Measurements from ENCODE around the gene BCAT1.
"Not testable (repeated sequence)": the region's sequence is repeated elsewhere in the genome, so short reads cannot be mapped to it uniquely, and the experiment has no call there.

BCAT1 gene

DNA sequence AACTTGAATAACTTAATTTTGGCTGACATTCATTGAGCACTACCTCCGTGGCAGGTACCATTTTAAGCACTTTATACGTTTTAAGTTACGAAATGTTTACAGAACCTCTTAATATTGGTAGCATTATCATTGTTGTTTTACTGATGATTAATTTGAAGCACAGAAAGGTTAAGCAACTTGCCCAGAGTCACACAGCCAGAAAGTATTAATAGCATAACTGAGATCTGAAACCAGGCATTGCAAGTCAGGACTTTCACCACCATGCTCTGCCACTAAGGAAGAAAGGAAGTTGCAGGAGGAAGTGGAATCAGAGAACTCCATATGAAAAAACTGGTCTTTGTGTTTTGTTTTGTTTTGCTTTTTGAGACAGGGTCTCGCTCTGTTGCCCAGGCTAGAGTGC, 28.2 kb upstream of the BCAT1 start:
- Histone ChIP-seq H2AFZ (ENCODE audit: low read depth, low read length) (no peak overlapping the region), H3K9me3 (ENCODE audit: low read length) (no peaks in the 10 kb centered on the region), H3K4me1 (ENCODE audit: insufficient read depth, low read length) (peaks cover 5% of the 10 kb centered on the region), H3K36me3 (ENCODE audit: insufficient read depth, low read length) (no peaks in the 10 kb centered on the region), H3K4me3 (ENCODE audit: low read length) (no peak overlapping the region), H3K27me3 (ENCODE audit: insufficient read depth, low read length) (no peaks in the 10 kb centered on the region)

DNA sequence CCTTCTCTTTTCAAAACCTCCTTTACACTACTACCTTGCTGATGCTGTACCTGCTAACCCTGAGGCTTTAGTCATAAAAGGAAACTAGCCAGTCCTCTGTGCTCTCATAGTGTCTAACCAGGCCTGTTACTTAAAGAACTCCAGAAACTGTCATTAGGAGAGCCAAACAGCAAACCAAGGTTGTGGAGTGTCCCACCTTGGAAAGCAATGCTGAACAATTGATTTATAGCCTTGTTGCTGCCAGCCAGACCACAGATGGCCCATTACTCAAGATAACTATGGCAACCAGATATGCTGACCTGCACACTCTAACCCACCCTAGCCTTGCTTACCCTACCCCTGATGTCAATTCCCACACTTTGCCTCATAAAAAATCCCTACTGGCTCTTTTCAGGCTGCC, 26.5 kb upstream of the BCAT1 start:
- no peaks in the 10 kb centered on the region for H3K27me3 ChIP-seq (ENCODE audit: insufficient read depth, low read length)

GRCh38 chr12:24974216-24974615, 25.3 kb upstream of the BCAT1 start:
- Histone ChIP-seq H3K36me3 (ENCODE audit: insufficient read depth, low read length) (no peaks in the 10 kb centered on the region), H3K4me1 (ENCODE audit: insufficient read depth, low read length) (peaks cover 5% of the 10 kb centered on the region), H3K9me3 (ENCODE audit: low read length) (no peaks in the 10 kb centered on the region), H3K4me3 (ENCODE audit: low read length) (no peak overlapping the region), H2AFZ (ENCODE audit: low read depth, low read length) (no peak overlapping the region), H3K27me3 (ENCODE audit: insufficient read depth, low read length) (no peaks in the 10 kb centered on the region)

More for the DNA sequence above, 26.5 kb upstream of the BCAT1 start:
- no peak overlapping the region for H2AFZ ChIP-seq (ENCODE audit: low read depth, low read length)
- H3K4me3 ChIP-seq (ENCODE audit: low read length) = no peak overlapping the region
- H3K4me1 ChIP-seq (ENCODE audit: insufficient read depth, low read length) = peaks cover 5% of the 10 kb centered on the region
- no peaks in the 10 kb centered on the region for H3K9me3 ChIP-seq (ENCODE audit: low read length)
- no peaks in the 10 kb centered on the region for H3K36me3 ChIP-seq (ENCODE audit: insufficient read depth, low read length)

GRCh38 chr12:24972078-24972477, 23.2 kb upstream of the BCAT1 start:
- Histone ChIP-seq H3K4me3 (ENCODE audit: low read length) (no peak overlapping the region), H3K36me3 (ENCODE audit: insufficient read depth, low read length) (no peaks in the 10 kb centered on the region), H3K4me1 (ENCODE audit: insufficient read depth, low read length) (peaks cover 5% of the 10 kb centered on the region), H2AFZ (ENCODE audit: low read depth, low read length) (no peak overlapping the region), H3K9me3 (ENCODE audit: low read length) (no peaks in the 10 kb centered on the region), H3K27me3 (ENCODE audit: insufficient read depth, low read length) (no peaks in the 10 kb centered on the region)

- H3K4me3 ChIP-seq (ENCODE audit: low read length) = no peak overlapping the region
- no peaks in the 10 kb centered on the region for H3K36me3 ChIP-seq (ENCODE audit: insufficient read depth, low read length)
- H3K27me3 ChIP-seq (ENCODE audit: insufficient read depth, low read length) = no peaks in the 10 kb centered on the region
- peaks cover under 1% of the 10 kb centered on the region for H3K4me1 ChIP-seq (ENCODE audit: insufficient read depth, low read length)
- H3K9me3 ChIP-seq (ENCODE audit: low read length) = no peaks in the 10 kb centered on the region
- H2AFZ ChIP-seq (ENCODE audit: low read depth, low read length) = no peak overlapping the region
These were observed 21.3 kb upstream of the BCAT1 start for GRCh38 chr12:24970177-24970576.

- no peaks in the 10 kb centered on the region for H3K9me3 ChIP-seq (ENCODE audit: low read length)
- peaks cover 2% of the 10 kb centered on the region for H3K4me1 ChIP-seq (ENCODE audit: insufficient read depth, low read length)
- no peaks in the 10 kb centered on the region for H3K36me3 ChIP-seq (ENCODE audit: insufficient read depth, low read length)
- H3K4me3 ChIP-seq (ENCODE audit: low read length) = no peak overlapping the region
- H2AFZ ChIP-seq (ENCODE audit: low read depth, low read length) = no peak overlapping the region
- no peaks in the 10 kb centered on the region for H3K27me3 ChIP-seq (ENCODE audit: insufficient read depth, low read length)
These were observed 18.2 kb upstream of the BCAT1 start for GRCh38 chr12:24966951-24967564.

DNA sequence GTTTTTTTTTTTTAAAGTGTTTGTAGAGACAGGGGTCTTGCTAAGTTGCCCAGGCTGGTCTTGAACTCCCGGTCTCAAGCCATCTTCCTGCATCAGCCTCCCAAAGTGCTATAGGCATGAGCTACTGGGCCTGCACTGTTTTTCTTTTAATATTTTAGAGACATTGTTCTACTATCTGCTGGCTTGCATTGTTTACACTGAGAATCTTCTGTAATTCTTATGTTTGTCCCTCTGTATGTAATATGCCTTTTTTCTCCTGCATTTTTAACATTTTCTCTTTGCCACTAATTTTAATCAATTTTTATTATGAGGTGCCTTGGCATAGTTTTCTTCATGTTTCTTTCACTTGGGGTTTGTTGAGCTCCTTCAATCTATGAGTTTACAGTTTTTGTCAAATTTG, 15.4 kb upstream of the BCAT1 start:
- no peak overlapping the region for H3K4me3 ChIP-seq (ENCODE audit: low read length)
- no peaks in the 10 kb centered on the region for H3K9me3 ChIP-seq (ENCODE audit: low read length)
- H3K27me3 ChIP-seq (ENCODE audit: insufficient read depth, low read length) = no peaks in the 10 kb centered on the region
- H3K4me1 ChIP-seq (ENCODE audit: insufficient read depth, low read length) = peaks cover 2% of the 10 kb centered on the region
- no peaks in the 10 kb centered on the region for H3K36me3 ChIP-seq (ENCODE audit: insufficient read depth, low read length)
- H2AFZ ChIP-seq (ENCODE audit: low read depth, low read length) = no peak overlapping the region

DNA sequence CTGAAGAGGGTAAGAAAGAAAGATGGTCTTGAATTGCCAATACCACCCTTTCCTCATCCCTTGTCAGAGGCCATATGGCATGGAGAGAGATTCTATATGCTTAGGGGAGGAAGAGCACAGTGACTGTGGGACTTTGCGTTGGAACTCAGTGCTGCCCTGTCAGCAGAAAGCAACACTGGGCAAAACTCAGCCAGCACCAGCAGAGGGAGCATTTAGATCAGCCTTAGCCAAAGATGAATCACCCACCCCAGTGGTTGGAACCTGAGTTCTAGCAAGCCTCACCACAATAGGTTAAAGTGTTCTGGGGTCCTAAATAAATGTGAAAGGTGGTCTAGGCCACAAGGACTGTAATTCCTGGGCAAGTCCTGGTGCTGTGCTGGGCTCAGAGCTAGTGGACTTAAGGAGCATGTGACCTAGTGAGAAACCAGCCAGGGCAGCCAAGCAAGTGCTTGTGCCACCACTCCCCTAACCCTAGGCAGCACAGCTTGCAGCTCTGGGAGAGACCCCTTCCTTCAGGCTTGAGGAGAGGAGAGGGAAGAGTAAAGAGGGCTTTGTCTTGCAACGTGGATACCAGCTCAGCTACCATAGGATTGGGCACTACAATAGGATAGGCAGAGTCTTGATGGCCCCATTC, 11.4 kb upstream of the BCAT1 start:
- no peaks in the 10 kb centered on the region for H3K27me3 ChIP-seq (ENCODE audit: insufficient read depth, low read length)
- peaks cover 2% of the 10 kb centered on the region for H3K4me1 ChIP-seq (ENCODE audit: insufficient read depth, low read length)
- no peaks in the 10 kb centered on the region for H3K9me3 ChIP-seq (ENCODE audit: low read length)
- no peak overlapping the region for H3K4me3 ChIP-seq (ENCODE audit: low read length)
- H3K36me3 ChIP-seq (ENCODE audit: insufficient read depth, low read length) = no peaks in the 10 kb centered on the region
- no peak overlapping the region for H2AFZ ChIP-seq (ENCODE audit: low read depth, low read length)

GRCh38 chr12:24956351-24956750, 7.5 kb upstream of the BCAT1 start:
- H2AFZ ChIP-seq (ENCODE audit: low read depth, low read length); H3K4me3 ChIP-seq (ENCODE audit: low read length); H3K9me3 ChIP-seq (ENCODE audit: low read length); H3K36me3 ChIP-seq (ENCODE audit: insufficient read depth, low read length); H3K4me1 ChIP-seq (ENCODE audit: insufficient read depth, low read length); H3K27me3 ChIP-seq (ENCODE audit: insufficient read depth, low read length): not testable (repeated sequence)

- no peak overlapping the region for H3K4me3 ChIP-seq (ENCODE audit: low read length)
- H3K9me3 ChIP-seq (ENCODE audit: low read length) = peaks cover 2% of the 10 kb centered on the region
- no peaks in the 10 kb centered on the region for H3K27me3 ChIP-seq (ENCODE audit: insufficient read depth, low read length)
- no peak overlapping the region for H2AFZ ChIP-seq (ENCODE audit: low read depth, low read length)
- H3K36me3 ChIP-seq (ENCODE audit: insufficient read depth, low read length) = no peaks in the 10 kb centered on the region
- H3K4me1 ChIP-seq (ENCODE audit: insufficient read depth, low read length) = no peaks in the 10 kb centered on the region
These were observed 7.0 kb upstream of the BCAT1 start for GRCh38 chr12:24955853-24956252.

DNA sequence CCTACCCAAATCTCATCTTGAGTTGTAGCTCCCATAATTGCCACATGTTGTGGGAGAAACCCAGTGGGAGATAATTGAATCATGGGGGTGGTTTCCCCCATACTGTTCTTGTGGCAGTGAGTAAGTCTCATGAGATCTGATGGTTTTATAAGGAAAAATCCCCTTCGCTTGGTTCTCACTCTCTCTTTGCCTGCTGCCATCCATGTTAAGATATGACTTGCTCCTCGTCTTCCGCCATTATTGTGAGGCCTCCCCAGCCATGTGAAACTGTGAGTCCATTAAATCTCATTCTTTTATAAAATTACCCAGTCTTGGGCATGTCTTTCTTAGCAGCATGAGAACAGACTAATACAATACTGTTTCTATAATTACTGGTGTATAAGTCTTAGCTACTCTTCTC, 6.5 kb upstream of the BCAT1 start:
- Histone ChIP-seq H2AFZ (ENCODE audit: low read depth, low read length) (no peak overlapping the region), H3K27me3 (ENCODE audit: insufficient read depth, low read length) (no peaks in the 10 kb centered on the region), H3K4me1 (ENCODE audit: insufficient read depth, low read length) (no peaks in the 10 kb centered on the region), H3K9me3 (ENCODE audit: low read length) (peaks cover 2% of the 10 kb centered on the region), H3K36me3 (ENCODE audit: insufficient read depth, low read length) (no peaks in the 10 kb centered on the region), H3K4me3 (ENCODE audit: low read length) (no peak overlapping the region)

- Histone ChIP-seq H3K27me3 (ENCODE audit: insufficient read depth, low read length) (no peaks in the 10 kb centered on the region), H2AFZ (ENCODE audit: low read depth, low read length) (no peak overlapping the region), H3K36me3 (ENCODE audit: insufficient read depth, low read length) (no peaks in the 10 kb centered on the region), H3K9me3 (ENCODE audit: low read length) (peaks cover 2% of the 10 kb centered on the region), H3K4me3 (ENCODE audit: low read length) (no peak overlapping the region), H3K4me1 (ENCODE audit: insufficient read depth, low read length) (peaks cover 5% of the 10 kb centered on the region)
These were observed 5.4 kb upstream of the BCAT1 start for GRCh38 chr12:24954261-24954660.

DNA sequence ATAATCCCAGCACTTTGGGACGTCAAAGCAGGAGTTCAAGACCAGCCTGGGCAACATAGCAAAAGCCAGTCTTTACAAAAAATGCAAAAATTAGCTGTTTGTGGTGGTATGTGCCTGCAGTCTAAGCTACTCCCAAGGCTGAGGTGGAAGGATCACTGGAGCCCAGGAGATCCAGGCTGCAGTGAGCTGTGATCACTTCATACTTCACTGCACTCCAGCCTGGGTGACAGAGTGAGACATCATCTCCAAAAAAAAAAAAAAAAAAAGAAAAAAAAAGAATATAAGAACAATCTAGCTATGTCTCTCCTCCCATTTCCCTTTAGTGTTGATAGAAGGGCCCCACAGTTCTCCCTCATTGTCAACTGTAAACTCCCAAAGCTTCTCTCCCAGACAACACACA, 3.5 kb upstream of the BCAT1 start:
- H2AFZ ChIP-seq (ENCODE audit: low read depth, low read length) = no peak overlapping the region
- H3K4me3 ChIP-seq (ENCODE audit: low read length) = no peak overlapping the region
- peaks cover 2% of the 10 kb centered on the region for H3K9me3 ChIP-seq (ENCODE audit: low read length)
- peaks cover 10% of the 10 kb centered on the region for H3K4me1 ChIP-seq (ENCODE audit: insufficient read depth, low read length)
- H3K36me3 ChIP-seq (ENCODE audit: insufficient read depth, low read length) = no peaks in the 10 kb centered on the region
- no peaks in the 10 kb centered on the region for H3K27me3 ChIP-seq (ENCODE audit: insufficient read depth, low read length)
